HG02973 (cell line): Measurements from ENCODE around the gene PRDX1.
"Not testable (repeated sequence)": the region's sequence is repeated elsewhere in the genome, so short reads cannot be mapped to it uniquely, and the experiment has no call there.

Experiments
- ATAC-seq: cut with Tn5 transposase; IDR thresholded peaks from one replicate; pipeline ENCODE4 v1.9.1; 2021; ENCODE audit warnings: moderate library complexity; ENCODE audit not compliant: unreplicated experiment

The PRDX1 gene

DNA sequence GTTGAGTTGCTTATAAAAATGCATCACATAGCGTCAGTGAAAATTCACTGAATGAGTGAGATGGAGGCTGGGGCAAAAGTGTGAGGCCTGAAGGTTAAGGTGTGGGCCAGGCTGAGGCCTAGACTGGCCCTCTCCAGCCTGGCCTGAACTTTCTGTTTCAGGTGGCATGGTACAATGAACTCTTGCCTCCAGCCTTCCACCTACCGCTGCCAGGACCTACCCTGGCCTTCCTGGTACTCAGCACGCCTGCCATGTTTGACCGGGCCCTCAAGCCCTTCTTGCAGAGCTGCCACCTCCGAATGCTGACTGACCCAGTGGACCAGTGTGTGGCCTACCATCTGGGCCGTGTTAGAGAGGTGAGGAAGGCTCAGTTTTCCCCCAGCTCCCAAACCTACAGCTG is 14.5 kb downstream of the PRDX1 start:
- ATAC-seq: no peak

DNA sequence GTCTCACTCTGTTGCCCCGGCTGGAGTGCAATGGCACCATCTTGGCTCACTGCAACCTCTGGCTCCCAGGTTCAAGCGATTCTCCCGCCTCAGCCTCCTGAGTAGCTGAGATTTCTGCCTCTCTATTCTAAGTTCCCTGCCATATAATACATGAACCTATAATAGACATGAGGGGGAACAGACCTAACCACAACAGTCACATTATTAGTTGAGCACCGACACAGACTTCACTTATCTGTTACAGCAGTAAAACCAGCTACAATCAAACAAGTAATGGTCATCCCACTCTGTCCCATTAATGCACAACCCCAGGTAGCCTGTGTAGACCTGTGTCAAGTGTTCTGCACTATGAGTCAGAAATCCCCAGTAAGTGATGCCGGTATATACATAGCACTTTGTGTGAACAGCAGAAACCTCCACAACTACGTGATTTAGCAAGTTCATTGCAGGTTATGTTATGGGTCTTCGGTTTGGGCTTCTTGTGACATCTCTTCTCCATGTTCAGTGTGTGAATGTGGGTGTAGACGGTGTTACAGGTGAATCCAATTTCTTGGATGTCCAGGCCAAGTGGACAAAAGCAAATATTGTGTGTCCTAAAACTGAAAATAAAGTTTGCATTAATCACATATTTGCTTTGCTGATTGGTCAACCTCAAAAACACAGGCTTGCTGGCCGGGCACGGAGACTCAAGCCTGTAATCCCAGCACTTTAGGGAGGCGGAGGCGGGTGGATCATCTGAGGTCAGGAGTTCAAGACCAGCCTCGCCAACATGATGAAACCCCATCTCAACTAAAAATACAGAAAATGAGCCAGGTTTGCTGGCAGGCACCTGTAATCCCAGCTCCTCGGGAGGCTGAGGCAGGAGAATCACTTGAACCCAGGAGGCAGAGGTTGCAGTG is 18.0 kb downstream of the PRDX1 start:
- no peak for ATAC-seq

DNA sequence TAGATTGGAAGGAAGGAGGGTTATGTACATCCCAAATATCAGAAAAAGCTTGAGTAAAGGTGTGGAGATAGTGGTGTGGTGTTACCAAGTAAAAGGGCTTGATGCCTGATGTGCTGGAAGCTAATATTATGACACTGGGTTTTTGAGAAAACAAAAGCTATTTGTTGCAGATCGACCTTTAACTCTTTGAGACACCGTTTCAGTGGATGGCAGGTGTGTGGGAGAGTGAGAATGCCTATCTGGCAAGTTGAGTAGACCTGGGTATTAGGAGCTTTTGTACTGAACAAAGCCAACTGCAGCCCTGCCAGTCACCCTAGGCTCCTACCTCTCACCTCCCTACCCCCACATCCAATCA is 20.2 kb downstream of the PRDX1 start:
- no peak for ATAC-seq

DNA sequence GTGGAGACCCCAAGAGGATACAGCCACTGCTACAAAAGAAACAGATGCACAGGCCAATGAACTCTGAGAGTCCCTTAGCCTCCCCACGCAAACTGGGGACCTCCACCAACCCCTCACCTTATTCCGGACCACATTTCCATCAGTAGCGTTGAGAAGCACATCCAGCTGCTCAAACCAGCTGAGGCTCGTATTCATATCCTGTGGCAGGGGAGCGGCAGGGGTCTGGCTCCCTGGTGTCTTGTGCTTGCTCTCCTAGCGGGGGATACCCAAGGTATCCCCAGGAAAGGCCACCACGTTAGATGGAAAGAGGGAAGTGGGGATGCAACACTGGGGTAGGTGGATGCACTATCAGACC is 22.3 kb downstream of the PRDX1 start:
- ATAC-seq: peak; percentile 1

DNA sequence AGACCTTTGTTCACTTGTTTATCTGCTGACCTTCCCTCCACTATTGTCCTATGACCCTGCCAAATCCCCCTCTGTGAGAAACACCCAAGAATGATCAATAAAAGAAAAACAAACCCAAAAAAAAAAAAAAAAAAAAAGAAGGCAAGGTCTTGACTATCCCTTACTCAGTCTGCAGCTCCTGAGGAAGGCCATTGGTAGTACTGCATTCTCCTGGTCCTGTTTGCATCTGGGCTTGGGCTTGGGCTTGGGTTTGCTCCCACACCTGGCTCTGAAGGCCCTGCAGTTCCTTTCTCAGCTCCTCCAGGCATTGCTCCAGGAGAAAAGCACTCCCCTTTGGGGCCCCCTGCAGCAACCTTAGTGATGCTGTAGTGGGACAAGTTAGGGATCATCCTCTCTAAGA is 23.4 kb downstream of the PRDX1 start:
- no peak for ATAC-seq

DNA sequence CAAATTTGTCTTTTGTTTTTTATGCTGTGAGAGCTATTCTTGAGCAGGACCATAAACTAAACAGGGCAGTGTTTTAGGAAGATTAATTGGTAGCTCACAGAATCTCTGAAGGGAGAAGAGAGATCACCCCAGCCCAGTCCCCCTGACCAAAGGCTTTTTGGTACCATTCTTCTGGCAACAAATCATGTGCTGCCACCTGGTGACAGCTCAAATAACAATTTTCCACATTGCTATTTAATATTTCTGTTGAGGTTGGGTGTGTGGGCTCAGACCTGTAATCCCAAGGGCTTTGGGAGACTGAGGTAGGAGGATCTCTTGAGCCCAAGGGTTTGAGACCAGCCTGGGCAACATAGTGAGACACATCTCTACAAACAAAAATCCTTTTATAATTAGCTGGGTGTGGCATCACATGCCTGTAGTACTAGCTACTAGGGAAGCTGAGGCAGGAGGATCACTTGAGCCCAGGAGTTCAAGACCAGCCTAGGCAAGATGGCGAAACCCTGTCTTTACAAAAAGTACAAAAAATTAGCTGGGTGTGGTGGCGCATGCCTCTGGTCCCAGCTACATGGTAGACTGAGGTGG is 28.5 kb downstream of the PRDX1 start:
- no peak for ATAC-seq

DNA sequence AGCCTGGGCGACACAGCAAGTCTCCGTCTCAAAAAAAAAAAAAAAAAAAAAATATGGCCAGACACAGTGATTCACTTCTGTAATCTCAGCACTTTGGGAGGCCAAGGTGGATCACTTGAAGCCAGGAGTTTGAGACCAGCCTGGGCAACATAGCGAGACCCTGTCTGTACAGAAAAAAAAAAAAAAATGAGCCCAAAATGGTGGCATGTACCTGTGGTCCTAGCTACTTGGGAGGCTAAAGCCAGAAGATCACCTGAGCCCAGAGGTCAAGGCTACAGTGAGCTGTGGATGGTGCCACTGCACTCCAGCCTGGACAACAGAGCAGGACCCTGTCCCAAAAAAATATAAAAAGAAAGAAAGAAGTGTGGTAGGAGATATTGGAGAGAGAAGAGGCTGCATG is 29.0 kb downstream of the PRDX1 start:
- ATAC-seq: no peak

DNA sequence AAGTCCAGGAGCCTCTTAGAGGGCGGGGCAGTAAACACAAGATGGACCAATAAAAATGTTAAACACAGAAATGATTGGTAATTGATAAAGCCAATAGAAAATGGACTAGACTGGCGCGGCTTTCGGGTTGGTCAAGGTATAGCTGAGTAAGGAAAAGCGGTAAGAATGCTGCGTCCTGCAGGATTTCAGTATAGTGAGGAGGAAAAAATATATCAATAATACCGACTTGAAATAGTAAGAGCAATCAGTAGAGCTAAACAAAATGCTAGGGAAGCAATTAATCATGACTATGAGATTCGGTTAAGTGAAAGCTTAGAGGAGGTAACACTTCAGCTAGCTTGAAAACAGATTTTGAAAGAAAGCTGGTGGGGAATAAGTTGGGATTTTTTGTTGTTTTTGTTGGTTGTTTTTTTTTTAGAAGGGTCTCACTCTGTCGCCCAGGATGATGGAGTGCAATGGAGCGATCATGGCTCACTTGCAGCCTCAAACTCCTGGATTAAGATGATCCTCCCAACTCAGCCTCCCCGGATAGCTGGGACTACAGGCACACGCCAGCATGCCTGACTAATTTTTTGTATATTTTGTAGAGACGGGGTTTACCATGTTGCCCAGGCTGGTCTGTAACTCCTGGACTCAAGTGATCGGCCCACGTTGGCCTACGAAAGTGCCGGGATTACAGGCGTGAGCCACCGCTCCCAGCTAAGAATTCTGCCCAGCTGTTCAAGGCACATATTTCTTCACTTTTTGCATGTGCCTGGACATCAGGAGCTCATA is 30.0 kb downstream of the PRDX1 start:
- ATAC-seq: no peak

DNA sequence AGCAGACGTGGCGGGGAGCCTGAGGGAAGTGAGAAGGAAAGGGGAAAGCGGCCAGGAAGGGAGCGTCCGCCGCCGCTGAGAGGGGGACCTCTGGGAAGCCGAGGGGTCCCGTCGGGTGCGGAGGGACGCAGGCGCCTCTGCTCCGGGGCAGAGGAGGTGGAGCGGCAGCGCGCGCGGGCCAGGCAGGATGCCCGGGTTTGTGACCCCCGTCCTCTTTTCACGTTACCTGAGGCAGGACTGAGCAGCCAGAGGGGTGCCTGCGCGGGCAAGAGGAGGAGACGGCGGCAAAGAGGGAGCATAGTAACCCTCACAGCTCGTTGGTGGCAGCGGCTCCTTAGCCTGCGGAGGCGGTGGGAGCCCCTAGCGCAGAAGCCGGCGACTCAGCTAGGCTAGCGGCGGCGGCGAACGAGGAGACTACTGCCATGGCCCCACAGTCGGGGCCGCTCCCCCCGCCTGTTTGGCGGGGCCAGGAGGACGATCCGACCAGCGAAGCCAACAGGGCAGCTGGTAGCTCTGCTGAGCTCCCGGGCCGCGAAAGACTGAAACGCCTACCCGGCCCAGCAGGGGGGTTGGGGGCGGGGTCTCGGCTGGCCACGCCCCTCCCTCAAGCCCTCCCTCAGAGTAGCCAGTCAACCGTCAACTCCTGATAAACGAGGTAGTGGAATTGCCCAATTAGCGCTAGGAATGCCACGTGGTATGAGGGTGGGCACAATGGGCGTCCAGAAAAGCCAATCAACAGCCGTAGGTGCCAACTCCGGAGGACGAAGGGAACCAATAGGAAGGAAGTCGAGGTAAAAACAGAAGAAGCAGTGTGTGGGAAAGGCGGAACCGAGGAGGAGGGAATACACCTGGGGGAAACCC is 30.8 kb downstream of the PRDX1 start, which contains the start of gene TESK2:
Gene TESK2, minus strand, starts transcription at position 538 of the 861 bp plus-strand sequence. CDS start 33,378 bp downstream, outside the sequence.
- peak; percentile 85 for ATAC-seq

DNA sequence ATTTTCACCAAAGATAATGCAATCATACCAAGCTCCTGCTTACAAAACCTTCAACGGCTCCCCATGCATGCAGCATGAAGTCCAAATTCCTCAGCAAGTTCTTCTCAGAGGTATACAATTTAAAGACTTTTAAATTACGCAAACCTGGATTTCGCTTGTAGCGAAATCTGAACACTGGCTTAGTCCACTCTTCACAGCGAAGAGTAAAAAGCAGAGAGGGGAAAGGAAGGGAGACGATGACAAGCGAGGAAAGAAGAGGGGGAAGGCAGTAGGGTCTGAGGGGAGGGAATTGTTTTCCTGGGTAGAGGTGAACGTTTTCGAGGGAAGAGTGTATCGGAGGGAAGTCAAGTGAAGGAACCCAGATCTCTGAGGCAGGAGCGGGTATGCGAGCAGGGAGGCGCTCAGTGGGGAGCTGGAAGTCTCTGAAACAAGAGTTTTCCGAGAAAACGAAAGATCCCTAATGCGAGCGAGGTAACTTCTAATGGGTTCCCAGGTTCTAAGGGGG is 31.5 kb downstream of the PRDX1 start:
- ATAC-seq: no peak

DNA sequence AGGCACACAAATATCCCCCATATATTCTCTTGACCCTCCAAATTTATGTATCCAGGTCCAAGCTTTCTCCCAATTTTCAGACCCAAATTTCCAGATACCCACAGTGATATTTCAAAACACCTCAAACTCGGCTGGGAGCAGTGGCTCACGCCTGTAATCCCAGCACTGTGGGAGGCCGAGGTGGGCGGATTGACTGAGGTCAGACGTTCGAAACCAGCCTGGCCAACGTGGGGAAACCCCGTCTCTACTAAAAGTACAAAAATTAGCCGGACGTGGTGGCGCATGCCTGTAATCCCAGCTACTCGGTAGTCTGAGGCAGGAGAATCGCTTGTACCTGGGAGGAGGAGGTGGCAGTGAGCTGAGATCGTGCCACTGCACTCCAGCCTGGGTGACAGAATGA is 32.3 kb downstream of the PRDX1 start:
- ATAC-seq: not testable (repeated sequence)

DNA sequence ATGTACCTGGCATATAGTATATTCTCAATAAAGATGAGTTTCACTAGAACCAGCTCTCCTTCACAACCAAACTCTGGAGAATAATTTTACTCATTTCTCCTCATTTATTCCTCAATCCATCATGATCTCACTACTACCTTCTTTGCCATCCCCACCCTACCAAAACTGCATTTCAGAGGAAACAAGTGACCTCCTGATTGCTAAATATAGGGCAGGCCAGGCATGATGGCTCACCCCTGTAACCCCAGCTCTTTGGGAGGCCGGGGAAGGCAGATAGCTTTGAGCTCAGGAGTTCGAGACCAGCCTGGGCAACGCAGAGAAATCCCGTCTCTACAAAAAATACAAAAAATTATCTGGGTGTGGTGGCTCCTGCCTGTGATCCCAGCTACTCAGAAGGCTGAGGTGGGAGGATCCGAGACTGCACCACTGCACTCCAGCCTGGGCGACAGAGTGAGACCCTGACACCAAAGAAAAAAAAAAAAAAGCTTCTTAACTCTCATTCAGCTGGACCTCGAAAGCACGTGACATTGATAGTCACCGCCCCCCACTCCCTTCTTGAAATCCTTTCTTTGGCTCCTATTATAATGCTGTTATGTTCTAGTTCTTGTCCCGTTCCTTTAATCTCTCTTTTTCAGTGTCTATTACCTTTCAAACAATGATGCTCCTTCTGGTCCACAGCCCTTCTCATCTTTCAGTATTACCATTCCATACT is 32.9 kb downstream of the PRDX1 start:
- no peak for ATAC-seq

DNA sequence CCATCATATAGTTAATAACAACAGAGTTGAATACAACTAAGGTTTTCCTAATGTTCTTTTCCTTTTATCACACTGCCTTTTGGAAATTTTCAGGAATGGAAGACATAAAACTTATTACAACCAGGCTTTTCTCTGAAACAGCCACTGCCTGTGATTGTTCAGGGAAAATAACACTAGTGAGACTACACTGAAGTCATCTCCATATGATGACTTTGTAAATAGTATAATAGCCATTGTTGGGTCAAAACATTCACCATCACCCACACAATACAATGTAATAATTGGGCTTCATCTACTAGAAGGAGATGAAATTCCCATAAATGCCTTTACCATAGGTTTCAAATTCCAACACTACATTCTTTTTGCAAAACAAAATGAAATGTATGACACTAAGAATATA is 35.7 kb downstream of the PRDX1 start:
- ATAC-seq: no peak

DNA sequence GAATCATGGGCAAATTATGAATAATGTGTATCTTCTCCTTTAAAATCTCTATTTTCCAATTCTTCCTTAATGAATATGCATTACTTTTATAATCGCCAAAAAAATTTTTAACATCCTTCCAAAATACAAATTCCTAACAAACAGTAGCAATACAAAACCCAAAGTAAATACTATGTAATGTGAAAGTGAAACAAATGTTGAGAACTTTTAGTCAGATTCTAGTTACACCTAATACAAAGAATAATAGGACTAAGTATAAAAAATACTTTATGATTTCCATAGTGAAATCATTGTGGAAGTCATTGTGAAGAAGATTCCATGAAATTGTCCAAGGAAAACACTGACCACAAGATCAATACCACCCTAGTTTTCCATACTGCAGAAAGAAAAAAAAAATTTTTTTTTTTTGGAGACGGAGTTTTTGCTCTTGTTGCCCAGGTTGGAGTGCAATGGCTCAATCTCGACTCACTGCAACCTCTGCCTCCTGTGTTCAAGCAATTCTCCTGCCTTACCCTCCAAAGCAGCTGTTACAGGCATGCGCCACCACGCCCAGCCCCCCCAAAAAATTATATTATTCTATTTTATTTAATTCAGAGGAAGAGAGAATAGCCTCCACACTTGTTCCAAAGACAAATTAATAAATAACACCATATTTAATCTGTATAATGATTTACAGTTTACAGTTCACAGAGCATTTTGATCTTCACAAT is 42.5 kb downstream of the PRDX1 start:
- no peak for ATAC-seq

DNA sequence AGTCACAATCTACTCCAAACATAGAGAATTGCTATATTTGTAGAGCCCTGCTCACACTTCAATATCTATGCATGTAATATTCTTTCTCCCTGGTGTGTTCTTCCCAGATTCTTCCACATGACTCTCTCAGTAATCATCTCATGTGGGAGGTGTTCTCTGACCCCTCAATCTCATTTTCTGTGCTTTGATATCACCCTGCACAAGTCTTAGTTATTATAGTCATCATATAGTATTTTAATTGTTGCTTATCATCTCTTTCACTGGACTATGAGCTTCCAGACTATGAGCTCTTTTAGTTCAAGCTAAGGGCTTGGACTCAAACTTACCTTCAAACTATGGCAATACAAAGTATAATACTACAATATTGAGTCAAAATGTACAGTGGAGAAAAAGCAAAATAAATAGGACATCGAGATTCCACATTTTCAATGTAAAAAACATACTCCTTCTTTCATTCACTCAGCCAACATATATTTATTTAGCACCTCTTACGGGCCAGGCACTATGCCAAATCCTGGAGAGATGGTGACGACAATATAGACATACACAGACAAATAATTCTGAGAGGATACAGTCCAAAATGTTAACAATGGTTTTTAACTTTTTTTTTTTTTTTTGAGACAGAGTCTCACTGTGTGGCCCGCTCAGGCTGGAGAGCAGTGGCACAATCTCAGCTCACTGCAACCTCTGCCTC is 43.4 kb downstream of the PRDX1 start:
- no peak for ATAC-seq

DNA sequence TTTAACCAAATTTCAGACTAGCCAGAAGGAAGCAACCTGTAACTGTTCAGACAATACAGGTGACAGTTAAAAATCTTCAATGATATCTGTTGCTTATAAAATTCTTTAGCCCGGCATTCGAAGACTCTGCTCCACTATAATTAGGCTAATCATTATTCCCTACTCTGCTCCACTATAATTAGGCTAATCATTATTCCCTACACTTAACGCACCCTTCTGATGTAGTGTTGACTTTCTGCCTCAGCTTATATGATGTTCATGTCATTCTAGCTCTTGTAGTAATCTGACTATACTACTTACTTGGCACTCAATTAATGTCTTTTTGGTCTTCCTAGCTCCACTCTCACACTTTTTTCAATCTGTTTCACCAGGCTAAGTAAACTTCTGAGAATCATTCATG is 44.0 kb downstream of the PRDX1 start:
- no peak for ATAC-seq

DNA sequence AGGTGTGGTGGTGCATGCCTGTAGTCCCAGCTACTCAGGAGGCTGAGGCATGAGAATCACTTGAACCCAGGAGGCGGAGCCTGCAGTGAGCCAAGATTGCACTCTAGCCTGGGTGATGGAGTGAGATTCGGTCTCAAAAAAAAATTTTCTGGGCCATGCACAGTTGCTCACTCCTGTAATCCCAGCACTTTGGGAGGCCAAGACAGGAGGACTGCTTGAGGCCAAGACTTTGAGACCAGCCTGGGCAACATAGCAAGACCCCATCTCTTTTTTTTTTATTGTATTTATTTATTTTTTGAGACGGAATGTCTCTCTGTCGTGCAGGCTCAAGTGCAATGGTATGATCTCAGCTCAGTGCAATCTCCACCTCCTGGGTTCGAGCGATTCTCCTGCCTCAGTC is 47.5 kb downstream of the PRDX1 start:
- not testable (repeated sequence) for ATAC-seq

DNA sequence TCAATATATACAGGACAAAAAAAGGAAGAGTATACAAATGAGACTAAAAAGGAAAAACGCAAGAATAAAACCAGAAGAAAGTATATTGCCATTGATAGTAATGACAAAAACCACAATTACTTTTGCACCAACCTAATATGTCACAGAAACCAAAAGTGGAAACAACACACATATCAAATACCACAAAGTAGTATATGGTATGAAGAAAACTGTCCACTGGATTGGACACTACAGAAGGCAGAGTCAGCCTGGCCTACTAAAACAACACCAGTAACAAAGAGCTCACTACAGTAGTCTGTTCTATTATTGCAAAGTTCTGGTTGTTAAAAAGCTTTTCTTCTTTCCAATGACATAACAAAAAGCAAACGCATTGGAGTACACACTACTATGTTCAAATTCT is 48.4 kb downstream of the PRDX1 start:
- ATAC-seq: no peak

DNA sequence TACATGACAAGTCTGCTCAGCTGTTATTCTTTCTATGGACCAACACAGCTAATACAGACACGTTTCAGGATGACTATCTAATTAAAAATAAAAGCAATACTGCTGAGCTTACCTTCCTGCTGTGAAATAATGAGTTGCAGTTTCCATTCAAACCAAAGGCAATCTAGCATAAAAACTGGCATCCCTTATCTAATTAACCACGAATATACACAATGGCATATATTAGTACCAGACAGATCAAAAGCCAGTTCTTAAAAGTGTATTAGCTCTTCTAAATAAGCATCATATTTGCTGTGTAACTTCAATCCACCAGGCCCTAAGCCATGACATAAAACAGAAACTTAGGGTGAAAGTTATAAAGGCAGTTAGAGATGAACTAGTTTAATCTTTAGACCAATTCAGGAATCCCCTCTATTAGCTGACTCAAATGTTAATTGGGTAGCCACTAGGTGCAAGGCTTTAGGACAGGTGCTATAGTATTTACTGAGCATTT is 51.3 kb downstream of the PRDX1 start:
- ATAC-seq: no peak
